Measurements from ENCODE around the gene PPM1F. TPM values are rescaled to one million over a fixed set of nuclear protein-coding genes. Genes with fewer than 3 reads are reported as not detected.
"Not testable (repeated sequence)": the region's sequence is repeated elsewhere in the genome, so short reads cannot be mapped to it uniquely, and the experiment has no call there.

Gene PPM1F
- polyA plus RNA-seq, 2 of the 4 experiments (the other 2 are of a cell fraction) = 11.0 to 14.2 TPM

GRCh38 chr22:21873619-21874018, 79.0 kb downstream of the PPM1F start:
- no peak overlapping the region for H3K4me2 ChIP-seq
- POLR2A ChIA-PET = no interaction called here
- TF ChIP-seq POLR2AphosphoS2 (conservative IDR thresholded peaks at IDR 0.05; ENCODE audit: low read length) = no peak
- no peak for TF ChIP-seq SREBF2 (IDR thresholded peaks at IDR 0.05)
- no peak for TF ChIP-seq HOXB5 (CRISPR knock-in tag; IDR thresholded peaks at IDR 0.05)
- no peak for TF ChIP-seq CHD4 (IDR thresholded peaks at IDR 0.05; ENCODE audit: borderline replicate concordance)
- no peak for TF ChIP-seq CHD2 (IDR thresholded peaks at IDR 0.05; ENCODE audit: low read length, partially characterized antibody)
- TF ChIP-seq GATA3 (IDR thresholded peaks at IDR 0.05; ENCODE audit: borderline replicate concordance) = no peak
- no peak for TF ChIP-seq ATOH8 (CRISPR knock-in tag; IDR thresholded peaks at IDR 0.05; ENCODE audit: low read depth)
- TF ChIP-seq E2F6 (IDR thresholded peaks at IDR 0.05; ENCODE audit: borderline replicate concordance, low read depth) = no peak
- no peak for TF ChIP-seq HMGXB4 (CRISPR knock-in tag; IDR thresholded peaks at IDR 0.05; ENCODE audit: borderline replicate concordance)
- no peak for TF ChIP-seq TFCP2L1 (CRISPR knock-in tag; IDR thresholded peaks at IDR 0.05)
- TF ChIP-seq ESRRA (IDR thresholded peaks at IDR 0.05; ENCODE audit: borderline replicate concordance, low read length) = no peak
- no peak for TF ChIP-seq SMC3 (IDR thresholded peaks at IDR 0.05)
- no peak for TF ChIP-seq HOXA7 (CRISPR knock-in tag; IDR thresholded peaks at IDR 0.05)
- no peak for TF ChIP-seq MAFK (IDR thresholded peaks at IDR 0.05; ENCODE audit: partially characterized antibody)
- no peak for TF ChIP-seq BHLHE40 (IDR thresholded peaks at IDR 0.05; ENCODE audit: low read depth, low read length)
- TF ChIP-seq FOXS1 (CRISPR knock-in tag; IDR thresholded peaks at IDR 0.05) = no peak
- 88% methylated on average over 7 of the region's 7 CpGs for WGBS (ENCODE audit: missing lambda C conversion rate)
- no peaks in the 10 kb centered on the region for H3K4me1 ChIP-seq
- DNase-seq (ENCODE audit: low read depth in 1 of 2, low spot score in 1 of 2) = no peak
- ATAC-seq = no peak
- no peak overlapping the region for H3K27ac ChIP-seq
- CTCF ChIA-PET = interaction anchor here (2.1 kb wide), 1 partner anchor 64 kb away, joined by 6 read pairs; no protein-coding TSS in a partner anchor
- H3K9me3 ChIP-seq = no peaks in the 10 kb centered on the region
- no peak for FAIRE-seq
- no peak overlapping the region for H3K4me3 ChIP-seq

- CTCF ChIA-PET = interaction anchor here (2.1 kb wide), 1 partner anchor 65 kb away, joined by 6 read pairs; no protein-coding TSS in a partner anchor
- H3K4me2 ChIP-seq; H3K4me1 ChIP-seq; DNase-seq (ENCODE audit: low read depth in 1 of 2, low spot score in 1 of 2); H3K27ac ChIP-seq; POLR2A ChIA-PET; FAIRE-seq; H3K9me3 ChIP-seq; H3K4me3 ChIP-seq; ATAC-seq: not testable (repeated sequence)
- WGBS (ENCODE audit: missing lambda C conversion rate) = 87% methylated on average over 4 of the region's 4 CpGs
Measured at GRCh38 chr22:21872741-21873140, 79.9 kb downstream of the PPM1F start.

Other genes starting within 250 kb of the PPM1F start
- gene YPEL1, start 217.1 kb downstream of the PPM1F start, polyA plus RNA-seq (2011; rRNA removed) = 0.59 and 0.65 TPM in 2 replicates
- 0.07 to 0.36 TPM (median 0.22 TPM) in 3 replicates for gene YPEL1, start 217.1 kb downstream of the PPM1F start, polyA plus RNA-seq (2017; fragmentation: RNase III; extraction: RNeasy Plus Mini Kit Qiagen cat#74134 plus additional on column Dnase treatment)
- gene MAPK1, start 85.2 kb downstream of the PPM1F start, polyA plus RNA-seq (2011; rRNA removed) = 85.5 and 90.8 TPM in 2 replicates
- gene MAPK1, start 85.2 kb downstream of the PPM1F start, polyA plus RNA-seq (2017; fragmentation: RNase III; extraction: RNeasy Plus Mini Kit Qiagen cat#74134 plus additional on column Dnase treatment) = 28.3 to 30.8 TPM (median 28.8 TPM) in 3 replicates
- 11.5 and 16.7 TPM in 2 replicates for gene TOP3B, start 29.9 kb upstream of the PPM1F start, polyA plus RNA-seq (2011; rRNA removed)
- 19.8 to 22.6 TPM (median 21.0 TPM) in 3 replicates for gene TOP3B, start 29.9 kb upstream of the PPM1F start, polyA plus RNA-seq (2017; fragmentation: RNase III; extraction: RNeasy Plus Mini Kit Qiagen cat#74134 plus additional on column Dnase treatment)